H1 (cell line): ENCODE data around the gene PLVAP. TPM values are rescaled to one million over a fixed set of nuclear protein-coding genes. Genes with fewer than 3 reads are reported as not detected.

Experiments
- ATF3 ChIP-seq: IDR thresholded peaks from 2 replicates; pipeline ENCODE4 v1.6.1; 2011; ENCODE audit warnings: low read depth, mild to moderate bottlenecking, low read length; ENCODE audit not compliant: insufficient read depth
- EGR1 ChIP-seq: IDR thresholded peaks from 2 replicates; pipeline ENCODE4 v1.6.1; 2011; ENCODE audit warnings: low read depth, low read length, borderline replicate concordance
- KDM4A ChIP-seq: IDR thresholded peaks from one replicate; pipeline ENCODE4 v1.7.1; 2012; ENCODE audit warnings: low read depth, mild to moderate bottlenecking, moderate library complexity, low read length, inconsistent platforms; ENCODE audit not compliant: severe bottlenecking
- POLR2A ChIP-seq, 2 experiments: IDR thresholded peaks; 1 replicate in 1 of 2; 2 replicates in 1 of 2; pipeline ENCODE4 v1.6.1; 2011; ENCODE audit warnings: low read depth in 2 of 2, low read length in 2 of 2, mild to moderate bottlenecking in 2 of 2; ENCODE audit errors: control extremely low read depth in 1 of 2
- RNF2 ChIP-seq: fragments of 200-900, 300-1000 bp; sonication (generic); IDR thresholded peaks from 2 replicates; pipeline ENCODE4 v1.7.1; 2016; ENCODE audit warnings: borderline replicate concordance, low read depth, mild to moderate bottlenecking, antibody characterized with exemption, low read length; ENCODE audit not compliant: poor library complexity, severe bottlenecking; ENCODE audit errors: missing control alignments
- SIN3A ChIP-seq, 2 experiments: IDR thresholded peaks in 1 of 2; conservative IDR thresholded peaks in 1 of 2; 2 replicates each; pipeline ENCODE4 v1.6.1; 2011 to 2012; ENCODE audit warnings: low read length in 2 of 2, improper control_type of control experiment in 1 of 2, low read depth in 1 of 2, mild to moderate bottlenecking in 1 of 2
- SP1 ChIP-seq: IDR thresholded peaks from 2 replicates; pipeline ENCODE4 v1.6.1; 2011; ENCODE audit warnings: low read depth, low read length
- SP2 ChIP-seq: IDR thresholded peaks from 2 replicates; pipeline ENCODE4 v1.6.1; 2012; ENCODE audit warnings: mild to moderate bottlenecking, low read length, inconsistent platforms
- SP4 ChIP-seq: IDR thresholded peaks from 2 replicates; pipeline ENCODE4 v1.6.1; 2012; ENCODE audit warnings: low read length, inconsistent platforms
- TBP ChIP-seq: IDR thresholded peaks from 2 replicates; pipeline ENCODE4 v1.6.1; 2011; ENCODE audit warnings: low read depth, low read length, improper control_type of control experiment
- YY1 ChIP-seq: IDR thresholded peaks from 2 replicates; pipeline ENCODE4 v1.6.1; 2011; ENCODE audit warnings: low read depth, mild to moderate bottlenecking, low read length
- polyA plus RNA-seq, 7 experiments: library from polyadenylated mRNA; depleted of rRNA in 3 of 7; stranded (reverse) in 5 of 7; unstranded in 2 of 7; fragments of >200 nt in 5 of 7; fragments of 200-250 nt in 2 of 7; gene quantifications; 1 replicate in 5 of 7; 2 replicates in 1 of 7; 4 replicates in 1 of 7; pipeline versions ENCODE4 v1.2.1 to v1.2.3, GENCODE V29; 2011 to 2013; ENCODE audit warnings: missing spikeins in 2 of 7, mixed read lengths in 2 of 7
- total RNA-seq: library from RNA; stranded (reverse); fragmentation: NEBNext Ultra II Directional; extraction: Animal tissue kit (Norgen Biotek cat#: 25700); gene quantifications from 2 replicates; pipeline ENCODE4 v1.2.1, GENCODE V29; 2021
- TF ChIP-seq, protein P1 (sequence below): IDR thresholded peaks from 2 replicates; pipeline ENCODE4 v1.6.1; 2011; ENCODE audit warnings: low read length, improper control_type of control experiment

PLVAP gene
- total and polyA plus RNA-seq, 2 of the 8 experiments (the other 6 are each of a cell fraction or from before 2014, with no cell fraction given), result 0.32 TPM; not detected in 1

GRCh38 chr19:17303167-17303939 lies 73.8 kb downstream of the PLVAP start, which contains the start of gene ABHD8 (continued):
- TF ChIP-seq, protein P1, sequence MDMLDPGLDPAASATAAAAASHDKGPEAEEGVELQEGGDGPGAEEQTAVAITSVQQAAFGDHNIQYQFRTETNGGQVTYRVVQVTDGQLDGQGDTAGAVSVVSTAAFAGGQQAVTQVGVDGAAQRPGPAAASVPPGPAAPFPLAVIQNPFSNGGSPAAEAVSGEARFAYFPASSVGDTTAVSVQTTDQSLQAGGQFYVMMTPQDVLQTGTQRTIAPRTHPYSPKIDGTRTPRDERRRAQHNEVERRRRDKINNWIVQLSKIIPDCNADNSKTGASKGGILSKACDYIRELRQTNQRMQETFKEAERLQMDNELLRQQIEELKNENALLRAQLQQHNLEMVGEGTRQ, result peak; percentile 66
- TF ChIP-seq EGR1 (peak; percentile 26; the same call in 1 of the 2 replicates), SIN3A (conservative IDR thresholded peaks at IDR 0.05 in 1 of 2, IDR thresholded peaks at IDR 0.05 in 1 of 2; ENCODE audit: low read depth in 1 of 2, low read length in 2 of 2) (peak in 1 of 2 experiments; percentile 71; a peak in 1 of 4 replicates), ATF3 (0 out of 2 replicates have a peak, but pooled peaks have one; percentile 11), SP2 (peak; percentile 74), POLR2A (IDR thresholded peaks at IDR 0.05; ENCODE audit: control extremely low read depth in 1 of 2, low read depth in 2 of 2, low read length in 2 of 2) (peak in 1 of 2 experiments; percentile 37; a peak in 2 of 3 replicates), SP1 (peak; percentile 98), KDM4A (no peak), TBP (peak; percentile 46; the same call in 1 of the 2 replicates), RNF2 (no peak), YY1 (peak; percentile 51; the same call in 1 of the 2 replicates), SP4 (peak; percentile 94)
